ENCODE results near the gene SOX18.
A peak's percentile ranks its signal among the peaks of the same experiment; 100 is the strongest.

SOX18 gene

DNA sequence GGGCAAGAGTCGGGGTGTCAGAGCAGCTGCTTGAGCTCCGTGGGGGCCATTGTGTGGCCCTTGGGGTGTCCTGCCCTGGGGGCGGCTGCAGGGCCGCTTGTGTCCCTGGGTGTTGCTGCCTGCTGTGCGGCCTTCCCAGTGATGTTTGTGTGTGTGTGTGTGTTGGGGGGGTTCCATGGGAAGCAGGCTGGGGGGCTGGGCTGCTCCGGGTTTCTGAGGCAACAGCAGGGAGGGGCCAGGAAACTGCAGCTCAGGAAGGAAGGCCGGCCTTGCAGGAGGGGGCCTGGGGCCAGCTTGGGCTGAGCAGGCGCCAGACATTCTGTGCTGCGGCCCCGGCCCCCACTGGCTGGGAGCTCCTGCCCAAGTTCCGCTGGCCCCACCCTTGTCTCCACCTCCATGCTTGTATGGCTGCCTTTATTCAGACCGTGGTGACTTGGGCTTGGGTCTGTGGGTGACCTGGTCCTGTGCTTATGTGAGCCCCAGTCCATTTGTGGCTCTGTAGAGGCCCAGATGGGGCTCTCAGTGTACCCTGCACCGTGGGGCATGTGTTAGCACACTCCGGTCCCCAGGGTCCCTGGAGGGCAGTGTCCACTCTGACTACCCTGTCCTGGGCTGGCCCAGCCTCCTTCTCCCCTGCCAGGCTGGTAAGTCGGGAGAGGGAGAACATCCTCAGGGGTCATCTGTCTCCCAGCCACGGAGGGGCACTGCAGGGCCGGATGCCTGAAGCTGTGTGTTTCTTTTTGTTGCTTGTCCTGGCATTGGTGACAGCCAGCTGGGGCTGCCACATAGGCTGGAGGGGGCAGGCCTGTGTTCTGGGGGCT lies 4.6 kb upstream of the SOX18 start:
- H3K27me3 ChIP-seq (replicated peaks in 2 of 5; ENCODE audit: control insufficient read depth in 4 of 5, insufficient read depth in 5 of 5, low read length in 4 of 5): peaks cover 0 to 12% (median 0%) of the 10 kb centered on the region in 5 experiments
- POLR2A ChIA-PET: interaction anchor here (0.8 to 1.4 kb wide), 6 partner anchors 9 to 67 kb away, joined by 3 to 7 read pairs (median 3); partner anchors contain the start of genes OPRL1, RGS19 and TCEA2
- H3K4me3 ChIP-seq (ENCODE audit: control insufficient read depth in 1 of 7, extremely low read depth in 1 of 7, insufficient read depth in 4 of 7, low read depth in 2 of 7, low read length in 6 of 7): peak overlapping the region in 5 of 7 experiments; percentile 3 to 59 (median 48)

DNA sequence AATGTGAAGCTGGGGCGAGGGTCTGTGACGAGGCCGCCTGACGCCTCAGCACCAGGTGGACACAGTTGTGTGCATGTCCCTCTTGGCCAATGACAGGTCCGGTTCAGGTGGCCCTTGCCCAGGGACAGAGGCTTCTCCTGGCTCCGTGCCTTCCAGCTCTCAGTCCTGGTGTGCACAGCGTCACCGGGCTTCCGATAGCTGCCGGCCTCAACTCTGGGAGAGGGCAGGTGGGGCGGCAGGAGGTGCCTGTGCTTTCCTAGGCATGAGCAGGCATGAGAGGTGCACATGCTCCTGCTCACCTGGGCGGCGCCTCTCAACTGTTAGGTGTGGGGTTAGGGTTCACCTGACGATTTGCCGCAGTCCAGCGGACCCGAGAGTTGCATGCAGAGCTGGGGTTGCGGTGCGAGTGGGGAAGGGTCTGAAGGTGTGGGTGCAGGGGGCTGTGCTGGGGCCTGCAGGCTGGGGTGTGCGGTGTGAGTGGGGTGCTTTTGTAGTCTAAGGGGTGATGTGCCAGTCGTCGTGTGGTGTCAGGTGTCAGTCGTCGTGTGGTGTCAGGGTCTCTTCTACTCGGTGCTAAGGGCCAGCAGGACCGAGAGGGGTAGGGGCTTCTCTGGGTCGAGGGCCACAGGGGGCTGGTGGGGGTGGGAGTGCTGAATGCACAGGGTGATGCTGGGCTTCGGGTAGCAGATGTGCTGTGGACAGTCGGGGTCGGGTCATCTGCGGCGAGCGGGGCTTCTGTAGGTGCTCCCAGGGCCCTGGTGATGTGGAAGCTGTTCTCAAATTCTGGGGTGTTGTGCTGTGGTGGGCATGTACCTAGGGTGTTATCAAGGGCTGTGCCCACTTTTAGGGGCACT lies 3.8 kb upstream of the SOX18 start:
- no peak overlapping the region for H3K4me3 ChIP-seq (ENCODE audit: control insufficient read depth in 1 of 7, extremely low read depth in 1 of 7, insufficient read depth in 4 of 7, low read depth in 2 of 7, low read length in 6 of 7)
- ChIA-PET POLR2A (interaction anchor here (0.9 to 1.4 kb wide), 6 partner anchors 9 to 68 kb away, joined by 3 to 7 read pairs (median 3); partner anchors contain the start of genes OPRL1 and TCEA2), CTCF (interaction anchor here (1.2 to 15.2 kb wide), 13 partner anchors 9 to 74 kb away, joined by 3 to 187 read pairs (median 5); partner anchors contain the start of genes C20orf204, OPRL1, RGS19 and SAMD10)
- H3K36me3 ChIP-seq (ENCODE audit: control insufficient read depth in 4 of 4, insufficient read depth in 4 of 4, low read length in 3 of 4): no peaks in the 10 kb centered on the region
- H3K4me1 ChIP-seq (ENCODE audit: control extremely low read depth in 1 of 4, control insufficient read depth in 4 of 4, insufficient read depth in 4 of 4, low read length in 3 of 4): peaks cover 2 to 93% (median 83%) of the 10 kb centered on the region in 4 experiments
- H3K27ac ChIP-seq (ENCODE audit: insufficient read depth in 1 of 2, low read depth in 1 of 2, low read length in 2 of 2, poor library complexity in 1 of 2, severe bottlenecking in 2 of 2): no peak overlapping the region
- H3K27me3 ChIP-seq (replicated peaks in 2 of 5; ENCODE audit: control insufficient read depth in 4 of 5, insufficient read depth in 5 of 5, low read length in 4 of 5): peaks cover 0 to 18% (median 0%) of the 10 kb centered on the region in 5 experiments
- no peak for DNase-seq
- WGBS (ENCODE audit: insufficient coverage): 93% methylated on average over 21 of the region's 33 CpGs
- no peaks in the 10 kb centered on the region for H3K9me3 ChIP-seq (ENCODE audit: control extremely low read depth in 1 of 5, control insufficient read depth in 4 of 5, insufficient read depth in 2 of 5, low read depth in 1 of 5, low read length in 4 of 5)

More for the DNA sequence above, 4.6 kb upstream of the SOX18 start:
- Histone ChIP-seq H3K36me3 (ENCODE audit: control insufficient read depth in 4 of 4, insufficient read depth in 4 of 4, low read length in 3 of 4) (no peaks in the 10 kb centered on the region), H3K9me3 (ENCODE audit: control extremely low read depth in 1 of 5, control insufficient read depth in 4 of 5, insufficient read depth in 2 of 5, low read depth in 1 of 5, low read length in 4 of 5) (no peaks in the 10 kb centered on the region), H3K27ac (ENCODE audit: insufficient read depth in 1 of 2, low read depth in 1 of 2, low read length in 2 of 2, poor library complexity in 1 of 2, severe bottlenecking in 2 of 2) (peak overlapping the region in 1 of 2 experiments; percentile 34), H3K4me1 (ENCODE audit: control extremely low read depth in 1 of 4, control insufficient read depth in 4 of 4, insufficient read depth in 4 of 4, low read length in 3 of 4) (peaks cover 2 to 87% (median 80%) of the 10 kb centered on the region in 4 experiments)
- CTCF ChIA-PET: interaction anchor here (0.6 to 15.2 kb wide), 13 partner anchors 9 to 74 kb away, joined by 3 to 187 read pairs (median 5); partner anchors contain the start of genes C20orf204, LKAAEAR1, OPRL1 and RGS19
- DNase-seq: peak in 2 of 3 donors; percentile 51 to 52
- 0% methylated on average over 10 of the region's 17 CpGs for WGBS (ENCODE audit: insufficient coverage)

DNA sequence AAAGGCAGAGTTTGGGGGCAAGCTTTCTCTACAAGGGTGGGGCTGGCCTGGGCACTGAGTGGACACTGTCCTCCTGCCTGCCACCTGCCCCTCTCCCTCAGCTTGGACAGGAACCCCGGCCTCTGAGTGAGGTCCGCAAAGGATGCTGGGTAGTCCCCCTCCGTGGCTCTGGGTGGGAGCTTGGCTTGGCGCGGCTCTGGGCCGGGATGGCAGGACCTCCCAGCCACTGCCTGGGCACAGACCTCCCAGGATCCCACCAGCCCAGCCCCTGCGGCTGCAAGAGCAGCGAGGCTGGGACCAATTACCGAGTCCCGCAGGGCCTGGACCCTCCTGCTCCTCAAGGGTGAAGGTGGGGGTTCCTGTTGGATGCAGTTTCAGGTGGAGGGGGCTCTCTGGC lies 2.9 kb upstream of the SOX18 start:
- peaks cover 2 to 92% (median 81%) of the 10 kb centered on the region in 4 experiments for H3K4me1 ChIP-seq (ENCODE audit: control extremely low read depth in 1 of 4, control insufficient read depth in 4 of 4, insufficient read depth in 4 of 4, low read length in 3 of 4)
- POLR2A ChIA-PET: interaction anchor here (0.6 to 1.2 kb wide), 2 partner anchors 9 to 10 kb away, joined by 3 to 6 read pairs; no protein-coding TSS in a partner anchor
- H3K36me3 ChIP-seq (ENCODE audit: control insufficient read depth in 4 of 4, insufficient read depth in 4 of 4, low read length in 3 of 4): peaks cover 0 to 1% (median 0%) of the 10 kb centered on the region in 4 experiments
- H3K27ac ChIP-seq (ENCODE audit: insufficient read depth in 1 of 2, low read depth in 1 of 2, low read length in 2 of 2, poor library complexity in 1 of 2, severe bottlenecking in 2 of 2): no peak overlapping the region
- WGBS (ENCODE audit: insufficient coverage): 95% methylated on average over 6 of the region's 10 CpGs
- peaks cover 0 to 24% (median 0%) of the 10 kb centered on the region in 5 experiments for H3K27me3 ChIP-seq (replicated peaks in 2 of 5; ENCODE audit: control insufficient read depth in 4 of 5, insufficient read depth in 5 of 5, low read length in 4 of 5)
- H3K4me3 ChIP-seq (ENCODE audit: control insufficient read depth in 1 of 7, extremely low read depth in 1 of 7, insufficient read depth in 4 of 7, low read depth in 2 of 7, low read length in 6 of 7): no peak overlapping the region
- DNase-seq: no peak
- CTCF ChIA-PET: interaction anchor here (1.2 to 15.2 kb wide), 10 partner anchors 8 to 72 kb away, joined by 4 to 187 read pairs (median 8); partner anchors contain the start of genes C20orf204, SAMD10 and TCEA2
- H3K9me3 ChIP-seq (ENCODE audit: control extremely low read depth in 1 of 5, control insufficient read depth in 4 of 5, insufficient read depth in 2 of 5, low read depth in 1 of 5, low read length in 4 of 5): no peaks in the 10 kb centered on the region

DNA sequence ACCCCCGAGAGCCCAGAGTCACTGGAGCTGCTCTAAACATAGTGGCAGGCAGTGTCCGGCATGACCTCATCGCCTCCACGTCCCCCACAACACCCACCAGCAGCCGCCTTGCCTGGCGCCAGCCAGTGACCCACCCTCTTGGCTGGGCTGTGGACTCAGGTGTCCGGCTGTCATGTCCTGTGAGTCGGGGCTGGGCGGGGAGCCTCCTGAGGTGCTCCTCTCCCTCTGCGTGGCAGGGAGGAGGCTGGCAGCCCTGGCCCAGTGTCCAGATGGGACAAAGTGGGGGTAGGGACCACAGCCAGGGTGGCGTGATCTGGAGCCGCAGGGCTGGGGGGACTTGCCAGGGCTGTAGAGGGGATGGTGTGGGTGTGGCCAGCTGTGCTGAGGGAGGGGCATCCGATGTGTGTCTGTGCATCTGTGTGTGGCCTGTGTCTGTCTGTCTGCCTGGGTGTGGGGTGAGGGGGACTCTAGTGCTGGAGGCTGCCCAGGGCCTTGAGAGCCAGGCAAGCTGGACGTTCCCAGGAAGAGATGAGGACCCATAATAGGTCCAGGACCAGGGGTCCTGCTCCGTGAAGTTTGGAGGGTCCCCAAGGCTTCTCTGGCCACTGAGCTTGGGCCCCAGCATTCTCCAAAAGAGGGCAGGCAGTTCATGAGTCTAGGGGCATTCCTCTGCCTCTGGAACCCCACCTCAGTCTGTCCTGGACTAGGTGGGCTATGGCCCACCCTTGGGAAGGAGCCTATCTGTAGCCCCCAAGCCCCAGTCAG lies 2.3 kb upstream of the SOX18 start:
- peaks cover 0 to 30% (median 0%) of the 10 kb centered on the region in 5 experiments for H3K27me3 ChIP-seq (replicated peaks in 2 of 5; ENCODE audit: control insufficient read depth in 4 of 5, insufficient read depth in 5 of 5, low read length in 4 of 5)
- H3K4me3 ChIP-seq (ENCODE audit: control insufficient read depth in 1 of 7, extremely low read depth in 1 of 7, insufficient read depth in 4 of 7, low read depth in 2 of 7, low read length in 6 of 7): no peak overlapping the region
- POLR2A ChIA-PET: interaction anchor here (0.6 to 1.2 kb wide), 2 partner anchors 9 to 11 kb away, joined by 3 to 6 read pairs; no protein-coding TSS in a partner anchor
- DNase-seq: no peak
- peaks cover 0 to 4% (median 0%) of the 10 kb centered on the region in 4 experiments for H3K36me3 ChIP-seq (ENCODE audit: control insufficient read depth in 4 of 4, insufficient read depth in 4 of 4, low read length in 3 of 4)
- 91% methylated on average over 13 of the region's 15 CpGs for WGBS (ENCODE audit: insufficient coverage)
- CTCF ChIA-PET: interaction anchor here (1.5 to 15.2 kb wide), 8 partner anchors 9 to 69 kb away, joined by 4 to 187 read pairs (median 8); partner anchors contain the start of genes C20orf204 and TCEA2
- H3K4me1 ChIP-seq (ENCODE audit: control extremely low read depth in 1 of 4, control insufficient read depth in 4 of 4, insufficient read depth in 4 of 4, low read length in 3 of 4): peaks cover 2 to 91% (median 75%) of the 10 kb centered on the region in 4 experiments
- H3K9me3 ChIP-seq (ENCODE audit: control extremely low read depth in 1 of 5, control insufficient read depth in 4 of 5, insufficient read depth in 2 of 5, low read depth in 1 of 5, low read length in 4 of 5): no peaks in the 10 kb centered on the region
- H3K27ac ChIP-seq (ENCODE audit: insufficient read depth in 1 of 2, low read depth in 1 of 2, low read length in 2 of 2, poor library complexity in 1 of 2, severe bottlenecking in 2 of 2): no peak overlapping the region

DNA sequence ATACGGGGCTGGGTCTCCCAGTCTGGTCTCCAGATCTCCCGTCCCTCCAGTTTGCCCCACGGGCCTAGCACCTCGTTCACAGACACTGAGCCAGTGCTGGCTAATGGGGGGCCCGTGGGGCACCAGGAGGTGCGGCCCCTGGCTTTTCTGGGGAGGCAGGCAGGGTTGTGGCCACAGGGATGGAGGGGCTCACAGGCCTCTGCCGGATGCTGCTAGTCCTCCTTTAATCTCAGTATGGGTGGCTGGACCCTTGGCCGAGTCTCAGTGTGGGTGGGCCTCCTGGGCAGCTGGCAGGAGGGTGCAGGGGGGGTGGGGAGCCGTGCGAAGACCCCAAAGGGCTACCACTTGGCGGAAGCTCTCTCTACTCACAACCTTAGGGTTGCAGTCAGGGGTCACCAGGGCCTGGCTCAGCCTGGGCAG lies 1.6 kb upstream of the SOX18 start:
- POLR2A ChIA-PET: no interaction called here
- DNase-seq: no peak
- Histone ChIP-seq H3K9me3 (ENCODE audit: control extremely low read depth in 1 of 5, control insufficient read depth in 4 of 5, insufficient read depth in 2 of 5, low read depth in 1 of 5, low read length in 4 of 5) (no peaks in the 10 kb centered on the region), H3K27ac (ENCODE audit: insufficient read depth in 1 of 2, low read depth in 1 of 2, low read length in 2 of 2, poor library complexity in 1 of 2, severe bottlenecking in 2 of 2) (no peak overlapping the region), H3K4me3 (ENCODE audit: control insufficient read depth in 1 of 7, extremely low read depth in 1 of 7, insufficient read depth in 4 of 7, low read depth in 2 of 7, low read length in 6 of 7) (no peak overlapping the region), H3K36me3 (ENCODE audit: control insufficient read depth in 4 of 4, insufficient read depth in 4 of 4, low read length in 3 of 4) (peaks cover 0 to 4% (median 0%) of the 10 kb centered on the region in 4 experiments), H3K27me3 (replicated peaks in 2 of 5; ENCODE audit: control insufficient read depth in 4 of 5, insufficient read depth in 5 of 5, low read length in 4 of 5) (peaks cover 0 to 30% (median 0%) of the 10 kb centered on the region in 5 experiments), H3K4me1 (ENCODE audit: control extremely low read depth in 1 of 4, control insufficient read depth in 4 of 4, insufficient read depth in 4 of 4, low read length in 3 of 4) (peaks cover 2 to 89% (median 70%) of the 10 kb centered on the region in 4 experiments)
- CTCF ChIA-PET: interaction anchor here (1.1 to 15.2 kb wide), 7 partner anchors 9 to 57 kb away, joined by 4 to 187 read pairs (median 5); partner anchors contain the start of genes C20orf204 and NPBWR2
- 87% methylated on average over 11 of the region's 11 CpGs for WGBS (ENCODE audit: insufficient coverage)

All from common myeloid progenitor, CD34-positive (primary cell).